ENCODE data around the gene GIN1.

- TF ChIP-seq USF1 (CRISPR knock-in tag; IDR thresholded peaks at IDR 0.05), result no peak
- TF ChIP-seq CTCF (IDR thresholded peaks at IDR 0.05), result no peak
- TF ChIP-seq USF2 (CRISPR knock-in tag; IDR thresholded peaks at IDR 0.05), result no peak
- TF ChIP-seq E2F1 (CRISPR knock-in tag; IDR thresholded peaks at IDR 0.05), result no peak
- no peak for TF ChIP-seq ATF2 (CRISPR knock-in tag; IDR thresholded peaks at IDR 0.05; ENCODE audit: borderline replicate concordance, low read depth)
- TF ChIP-seq PRRX2 (CRISPR knock-in tag; IDR thresholded peaks at IDR 0.05), result no peak
- TF ChIP-seq NFE2L1 (CRISPR knock-in tag; IDR thresholded peaks at IDR 0.05), result no peak
- TF ChIP-seq TCF7 (CRISPR knock-in tag; IDR thresholded peaks at IDR 0.05; ENCODE audit: low read depth), result no peak
- TF ChIP-seq ATF3 (CRISPR knock-in tag; conservative IDR thresholded peaks at IDR 0.05), result no peak
- TF ChIP-seq GABPB1 (CRISPR knock-in tag; IDR thresholded peaks at IDR 0.05), result no peak
- TF ChIP-seq ZBTB43 (CRISPR knock-in tag; IDR thresholded peaks at IDR 0.05), result no peak
These were observed 2.3 kb upstream of the GIN1 start for GRCh38 chr5:103122242-103122641.
